GM23338 (cell line): ENCODE measurements around the gene MSANTD4. TPM values are rescaled to one million over a fixed set of nuclear protein-coding genes. Genes with fewer than 3 reads are reported as not detected.

ENCODE experiments used
- ATAC-seq: fragments of 200-7000 bp; cut with Tn5 transposase; 3 replicates; pipeline ENCODE4 v1.9.1; 2020
- DNase-seq: peaks from one replicate; pipeline ENCODE4 v3.0.0-alpha.2; 2015; ENCODE audit warnings: low spot score
- H2AFZ ChIP-seq: fragments of 200-600 bp; sonication (generic); 2 replicates; pipeline ENCODE4 v1.8.0; 2016; ENCODE audit warnings: antibody characterized with exemption, mild to moderate bottlenecking, moderate library complexity
- H3F3A ChIP-seq: fragments of 200-600 bp; sonication (generic); replicated peaks from 2 replicates; pipeline ENCODE4 v1.8.0; 2017; ENCODE audit warnings: antibody characterized with exemption, mixed run types, low read depth
- H3K27ac ChIP-seq: fragments of 200-600 bp; sonication (generic); 2 replicates; pipeline ENCODE4 v1.6.1; 2016; ENCODE audit warnings: low read depth
- H3K27me3 ChIP-seq: fragments of 200-600 bp; sonication (generic); 2 replicates; pipeline ENCODE4 v1.8.0; 2016; ENCODE audit warnings: mild to moderate bottlenecking, mixed run types, moderate library complexity; ENCODE audit not compliant: insufficient read depth
- H3K36me3 ChIP-seq: fragments of 200-600 bp; sonication (generic); 2 replicates; pipeline ENCODE4 v1.8.0; 2016; ENCODE audit warnings: mild to moderate bottlenecking; ENCODE audit not compliant: insufficient read depth
- H3K4me1 ChIP-seq: fragments of 200-600 bp; sonication (generic); 2 replicates; pipeline ENCODE4 v1.8.0; 2016; ENCODE audit warnings: mild to moderate bottlenecking, moderate library complexity; ENCODE audit not compliant: insufficient read depth
- H3K4me2 ChIP-seq: fragments of 200-600 bp; sonication (generic); 2 replicates; pipeline ENCODE4 v1.7.1; 2017; ENCODE audit warnings: mixed run types
- H3K4me3 ChIP-seq: fragments of 200-600 bp; sonication (generic); 2 replicates; pipeline ENCODE4 v1.6.1; 2016; ENCODE audit warnings: mixed run types
- H3K79me2 ChIP-seq: fragments of 200-600 bp; sonication (generic); replicated peaks from 2 replicates; pipeline ENCODE4 v1.8.0; 2017; ENCODE audit warnings: mild to moderate bottlenecking; ENCODE audit not compliant: insufficient read depth
- H3K9me2 ChIP-seq: fragments of 200-600 bp; sonication (generic); 2 replicates; pipeline ENCODE4 v1.8.0; 2017; ENCODE audit not compliant: insufficient read depth
- H4K20me1 ChIP-seq: fragments of 200-600 bp; sonication (generic); replicated peaks from 2 replicates; pipeline ENCODE4 v1.8.0; 2017; ENCODE audit warnings: mild to moderate bottlenecking; ENCODE audit not compliant: insufficient read depth
- H3K27ac Mint-ChIP-seq: 2 replicates; pipeline ENCODE4 v1.8.0; 2020; ENCODE audit warnings: inconsistent platforms, mild to moderate bottlenecking, moderate library complexity, mixed read lengths
- H3K27me3 Mint-ChIP-seq: 3 replicates; pipeline ENCODE4 v1.8.0; 2022; ENCODE audit warnings: low read depth, mild to moderate bottlenecking, moderate library complexity, mixed read lengths, inconsistent platforms; ENCODE audit not compliant: insufficient read depth, poor library complexity
- H3K36me3 Mint-ChIP-seq: 3 replicates; pipeline ENCODE4 v1.8.0; 2021; ENCODE audit warnings: low read depth, mild to moderate bottlenecking, inconsistent platforms, moderate library complexity, mixed read lengths
- H3K4me1 Mint-ChIP-seq: 3 replicates; pipeline ENCODE4 v1.8.0; 2020; ENCODE audit warnings: mild to moderate bottlenecking, inconsistent platforms, mixed read lengths
- H3K4me3 Mint-ChIP-seq: 3 replicates; pipeline ENCODE4 v1.8.0; 2021; ENCODE audit warnings: moderate library complexity, mild to moderate bottlenecking, inconsistent platforms, mixed read lengths
- H3K9me3 Mint-ChIP-seq: 3 replicates; pipeline ENCODE4 v1.8.0; 2020; ENCODE audit warnings: moderate library complexity, mild to moderate bottlenecking, inconsistent platforms, mixed read lengths
- CTCF ChIP-seq, 2 experiments: fragments of 200-600 bp in 1 of 2; sonication (generic) in 1 of 2; conservative IDR thresholded peaks; 2 replicates each; pipeline versions ENCODE4 v1.5.1 to v1.6.1; 2016 to 2017; ENCODE audit warnings: antibody characterized with exemption in 2 of 2, low read depth in 2 of 2, mild to moderate bottlenecking in 2 of 2, moderate library complexity in 1 of 2
- ETS1 ChIP-seq: IDR thresholded peaks from 2 replicates; pipeline ENCODE4 v1.6.1; 2016; ENCODE audit warnings: antibody characterized with exemption
- EZH2phosphoT487 ChIP-seq: fragments of 200-600 bp; sonication (generic); IDR thresholded peaks from one replicate; pipeline ENCODE4 v1.8.1; 2018; ENCODE audit warnings: antibody characterized with exemption; ENCODE audit not compliant: unreplicated experiment
- JUNB ChIP-seq: IDR thresholded peaks from one replicate; pipeline ENCODE4 v1.6.1; 2016; ENCODE audit warnings: antibody characterized with exemption; ENCODE audit not compliant: unreplicated experiment
- NANOG ChIP-seq: IDR thresholded peaks from 2 replicates; pipeline ENCODE4 v1.6.1; 2016; ENCODE audit warnings: antibody characterized with exemption, borderline replicate concordance
- POLR2AphosphoS5 ChIP-seq: IDR thresholded peaks from 2 replicates; pipeline ENCODE4 v1.6.1; 2016; ENCODE audit warnings: antibody characterized with exemption, low read depth
- REST ChIP-seq: IDR thresholded peaks from one replicate; pipeline ENCODE4 v1.6.1; 2018; ENCODE audit warnings: antibody characterized with exemption; ENCODE audit not compliant: unreplicated experiment
- STAT1 ChIP-seq: IDR thresholded peaks from one replicate; pipeline ENCODE4 v1.6.1; 2016; ENCODE audit warnings: antibody characterized with exemption; ENCODE audit not compliant: unreplicated experiment
- ZNF114 ChIP-seq: fragments of 250-450 bp; sonication (Bioruptor Pico); IDR thresholded peaks from 2 replicates; pipeline ENCODE4 v1.5.0; 2020; ENCODE audit warnings: mild to moderate bottlenecking, moderate library complexity
- ZNF462 ChIP-seq: fragments of 250-450 bp; sonication (Bioruptor Pico); IDR thresholded peaks from 2 replicates; pipeline ENCODE4 v1.5.0; 2020; ENCODE audit warnings: mild to moderate bottlenecking, moderate library complexity
- polyA plus RNA-seq: library from polyadenylated mRNA; unstranded; fragments of >200 nt; fragmentation: Nextera tagmentation; extraction: Ambion mirVana; gene quantifications from 2 replicates; pipeline ENCODE4 v1.2.1, GENCODE V29; 2016
- total RNA-seq: library from RNA; depleted of rRNA; stranded (reverse); fragments of >200 nt; shearing (Covaris generic); gene quantifications from 2 replicates; pipeline ENCODE4 v1.2.3, GENCODE V29; 2014

The MSANTD4 gene
- total and polyA plus RNA-seq, 2 experiments from 2014 or later: 13.2 to 31.1 TPM

- Mint-ChIP-seq H3K4me1 (no peaks in the 10 kb centered on the region), H3K27me3 (no peaks in the 10 kb centered on the region), H3K9me3 (no peaks in the 10 kb centered on the region), H3K36me3 (no peaks in the 10 kb centered on the region), H3K27ac (no peak overlapping the region), H3K4me3 (no peak overlapping the region)
- Histone ChIP-seq H3K27me3 (no peaks in the 10 kb centered on the region), H3K27ac (no peak overlapping the region), H2AFZ (0 out of 2 replicates have a peak overlapping the region, but pooled peaks have one; percentile 61), H3K36me3 (no peaks in the 10 kb centered on the region), H3K4me3 (no peak overlapping the region), H3K4me1 (no peaks in the 10 kb centered on the region), H3F3A (no peaks in the 10 kb centered on the region), H3K9me2 (no peaks in the 10 kb centered on the region; the same call in 1 of the 2 replicates), H3K79me2 (no peaks in the 10 kb centered on the region), H4K20me1 (no peaks in the 10 kb centered on the region), H3K4me2 (no peak overlapping the region)
- TF ChIP-seq ZNF114 (no peak), JUNB (no peak)
- DNase-seq (no peak), ATAC-seq (no peak)
These were observed 21.5 kb upstream of the MSANTD4 start for GRCh38 chr11:106043540-106043939.

- Histone ChIP-seq H3K79me2 (no peaks in the 10 kb centered on the region), H3K36me3 (no peaks in the 10 kb centered on the region), H3K4me3 (no peak overlapping the region), H3K27me3 (no peaks in the 10 kb centered on the region), H3K9me2 (no peaks in the 10 kb centered on the region), H2AFZ (no peak overlapping the region), H3K4me2 (no peak overlapping the region), H4K20me1 (no peaks in the 10 kb centered on the region), H3K27ac (no peak overlapping the region), H3F3A (no peaks in the 10 kb centered on the region), H3K4me1 (no peaks in the 10 kb centered on the region)
- Mint-ChIP-seq H3K4me1 (no peaks in the 10 kb centered on the region), H3K27ac (no peak overlapping the region), H3K4me3 (no peak overlapping the region), H3K27me3 (no peaks in the 10 kb centered on the region), H3K36me3 (no peaks in the 10 kb centered on the region), H3K9me3 (no peaks in the 10 kb centered on the region)
- no peak for DNase-seq
- ATAC-seq: no peak
- TF ChIP-seq EZH2phosphoT487: no peak
- no peak for TF ChIP-seq JUNB
- no peak for TF ChIP-seq ZNF462
- TF ChIP-seq CTCF (conservative IDR thresholded peaks at IDR 0.05; ENCODE audit: low read depth in 2 of 2): no peak
- TF ChIP-seq REST: no peak
- no peak for TF ChIP-seq ETS1
- TF ChIP-seq NANOG: no peak
- TF ChIP-seq STAT1: no peak
- TF ChIP-seq ZNF114: no peak
- no peak for TF ChIP-seq POLR2AphosphoS5
These were observed 10.8 kb upstream of the MSANTD4 start for GRCh38 chr11:106032861-106033260.
